Keratinocyte (primary cell): ENCODE results near the gene LAPTM5. TPM values are rescaled to one million over a fixed set of nuclear protein-coding genes. Genes with fewer than 3 reads are reported as not detected.

Experiments used
- DNase-seq: peaks from one replicate; pipeline ENCODE4 v3.0.0-alpha.2; 2011; ENCODE audit warnings: low read depth, missing footprints, low spot score
- FAIRE-seq: peaks from 2 replicates; lab custom pipeline; 2011; peaks lifted over from hg19 to GRCh38; lab: Jason Lieb, UNC
- H2AFZ ChIP-seq: 2 replicates; pipeline ENCODE4 v1.6.0; 2012; ENCODE audit warnings: low read length, control low read depth, inconsistent platforms; ENCODE audit not compliant: control insufficient read depth
- H3K27ac ChIP-seq: 2 replicates; pipeline ENCODE4 v1.5.1; 2011; ENCODE audit warnings: low read length; ENCODE audit not compliant: control insufficient read depth, insufficient read depth
- H3K27me3 ChIP-seq: 3 replicates; pipeline ENCODE4 v1.6.0; 2011; ENCODE audit warnings: low read length; ENCODE audit not compliant: control insufficient read depth, insufficient read depth; ENCODE audit errors: extremely low read depth
- H3K36me3 ChIP-seq, 2 experiments: 2 replicates in 1 of 2; 3 replicates in 1 of 2; pipeline ENCODE4 v1.5.1; 2011; ENCODE audit warnings: low read length in 2 of 2, mild to moderate bottlenecking in 1 of 2; ENCODE audit not compliant: control insufficient read depth in 2 of 2, insufficient read depth in 2 of 2; ENCODE audit errors: extremely low read depth in 1 of 2
- H3K4me1 ChIP-seq: 3 replicates; pipeline ENCODE4 v1.5.1; 2011; ENCODE audit warnings: low read length; ENCODE audit not compliant: control insufficient read depth, insufficient read depth; ENCODE audit errors: extremely low read depth
- H3K4me2 ChIP-seq: 3 replicates; pipeline ENCODE4 v1.6.0; 2011; ENCODE audit warnings: low read depth, low read length; ENCODE audit not compliant: control insufficient read depth, insufficient read depth; ENCODE audit errors: extremely low read depth
- H3K4me3 ChIP-seq, 3 experiments: fragments of 200-600 bp in 1 of 3; sonication (generic) in 1 of 3; 2 replicates in 2 of 3; 3 replicates in 1 of 3; pipeline ENCODE4 v1.5.1; 2011 to 2016; ENCODE audit warnings: low read length in 3 of 3, mild to moderate bottlenecking in 3 of 3, control low read depth in 2 of 3, inconsistent platforms in 1 of 3, low read depth in 1 of 3, mixed read lengths in 1 of 3, mixed run types in 1 of 3, moderate library complexity in 1 of 3; ENCODE audit not compliant: control insufficient read depth in 2 of 3, insufficient read depth in 2 of 3; ENCODE audit errors: extremely low read depth in 1 of 3
- H3K79me2 ChIP-seq: 2 replicates; pipeline ENCODE4 v1.6.0; 2012; ENCODE audit warnings: low read length; ENCODE audit not compliant: control insufficient read depth, insufficient read depth
- H3K9ac ChIP-seq: 3 replicates; pipeline ENCODE4 v1.6.0; 2011; ENCODE audit warnings: low read length; ENCODE audit not compliant: control insufficient read depth, insufficient read depth; ENCODE audit errors: extremely low read depth
- H3K9me1 ChIP-seq: 3 replicates; pipeline ENCODE4 v1.6.0; 2011; ENCODE audit warnings: low read length; ENCODE audit not compliant: control insufficient read depth, insufficient read depth; ENCODE audit errors: extremely low read depth
- H3K9me3 ChIP-seq: 2 replicates; pipeline ENCODE4 v1.5.1; 2012; ENCODE audit warnings: low read depth, low read length; ENCODE audit not compliant: control insufficient read depth
- H4K20me1 ChIP-seq: 3 replicates; pipeline ENCODE4 v1.6.0; 2011; ENCODE audit warnings: low read length; ENCODE audit not compliant: control insufficient read depth, insufficient read depth; ENCODE audit errors: extremely low read depth
- EZH2 ChIP-seq: IDR thresholded peaks from one replicate; pipeline ENCODE4 v1.6.1; 2012; ENCODE audit warnings: inconsistent platforms, mild to moderate bottlenecking, low read length, moderate library complexity
- dilution Hi-C: fragments of 300-500 bp; cut with MboI; formaldehyde crosslinking; loops from one replicate; pipeline ENCODE4 v1.7.0; 2020; ENCODE audit warnings: low sequenced_read_pairs; ENCODE audit not compliant: extremely low pct_ligation_motif_present
- polyA plus RNA-seq, 5 experiments: library from polyadenylated mRNA; depleted of rRNA in 3 of 5; stranded (reverse) in 3 of 5; stranded (forward) in 1 of 5; unstranded in 1 of 5; fragments of >200 nt; gene quantifications; 1 replicate in 1 of 5; 2 replicates in 3 of 5; 3 replicates in 1 of 5; pipeline versions ENCODE4 v1.2.1 to v1.2.3, GENCODE V29; 2011 to 2012; ENCODE audit warnings: missing spikeins in 2 of 5, low read depth in 1 of 5, low replicate concordance in 1 of 5
- TF ChIP-seq, protein P1 (sequence below), 3 experiments: IDR thresholded peaks in 1 of 3; conservative IDR thresholded peaks in 1 of 3; optimal IDR thresholded peaks in 1 of 3; 2 replicates in 2 of 3; 3 replicates in 1 of 3; pipeline versions ENCODE3 to v1.5.1; 2011; ENCODE audit warnings: low read length in 3 of 3, mild to moderate bottlenecking in 3 of 3, moderate library complexity in 2 of 3, control low read depth in 1 of 3, inconsistent platforms in 1 of 3; ENCODE audit not compliant: insufficient read depth in 2 of 3; ENCODE audit errors: extremely low read depth in 1 of 3

The LAPTM5 gene
- polyA plus RNA-seq, 1 donor (not counting 4 experiments of a cell fraction or from before 2014, with no cell fraction given) = 0.18 TPM

DNA sequence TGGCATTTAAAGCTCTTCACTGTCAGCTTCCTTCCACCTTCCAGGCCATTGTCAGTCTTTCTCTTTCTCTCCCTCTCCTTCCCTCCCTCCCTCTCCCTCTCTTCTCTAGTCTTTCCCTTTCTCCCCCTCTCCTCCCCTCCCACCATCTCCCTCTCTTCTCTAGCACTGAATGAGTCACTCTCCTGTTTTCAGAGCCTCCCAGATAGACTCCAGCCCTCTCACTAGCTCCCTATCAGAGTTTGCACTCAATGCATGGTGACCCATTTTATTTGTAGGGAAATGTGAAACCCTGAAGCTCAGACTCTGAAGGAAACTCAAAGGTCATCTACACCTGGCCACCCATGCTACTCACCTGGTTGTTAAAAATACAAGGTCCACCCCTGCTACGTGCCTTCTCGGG lies 29.8 kb downstream of the LAPTM5 start:
- peaks cover 0 to 2% of the 10 kb centered on the region in 2 experiments for H3K36me3 ChIP-seq

DNA sequence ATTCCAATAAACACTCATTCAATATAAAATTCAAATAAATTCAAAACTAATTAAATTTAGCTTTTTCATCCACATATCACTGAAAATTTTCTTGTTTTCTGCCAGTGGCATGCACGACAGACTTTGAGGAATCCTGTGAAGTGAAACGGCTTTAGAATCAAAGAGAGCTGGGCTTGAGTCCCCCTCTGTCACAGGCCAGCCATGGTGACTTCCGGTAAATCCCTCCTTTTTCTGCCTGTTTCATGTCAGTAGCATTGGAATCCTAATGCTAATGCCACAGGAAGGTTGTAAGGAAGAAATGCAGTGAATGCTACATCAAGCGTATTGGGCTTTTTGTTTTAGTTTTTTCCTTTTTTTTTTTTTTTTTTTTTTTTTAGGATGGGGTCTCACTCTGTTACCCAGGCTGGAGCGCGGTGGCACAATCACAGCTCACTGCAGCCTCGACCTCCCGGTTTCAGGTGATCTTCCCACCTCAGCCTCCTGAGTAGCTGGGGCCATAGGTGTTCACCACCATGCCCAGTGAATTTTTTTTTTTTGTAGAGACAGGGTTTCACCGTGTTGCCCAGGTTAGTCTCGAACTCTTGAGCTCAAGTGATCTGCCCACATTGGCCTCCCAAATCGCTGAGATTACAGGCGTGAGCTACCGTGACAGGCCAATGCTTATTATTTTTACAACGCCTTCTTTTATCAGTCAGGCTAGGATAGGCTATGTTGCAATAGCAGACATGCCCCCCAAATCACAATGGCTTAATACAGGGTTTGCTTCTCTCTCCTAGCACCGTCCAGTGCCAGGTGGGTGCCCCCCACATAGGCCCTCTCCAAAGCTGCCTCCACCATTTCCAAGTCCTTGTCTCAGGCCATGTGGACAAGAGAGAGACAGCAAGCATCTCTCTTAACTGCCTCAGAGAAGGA lies 30.5 kb downstream of the LAPTM5 start:
- TF ChIP-seq, protein P1, sequence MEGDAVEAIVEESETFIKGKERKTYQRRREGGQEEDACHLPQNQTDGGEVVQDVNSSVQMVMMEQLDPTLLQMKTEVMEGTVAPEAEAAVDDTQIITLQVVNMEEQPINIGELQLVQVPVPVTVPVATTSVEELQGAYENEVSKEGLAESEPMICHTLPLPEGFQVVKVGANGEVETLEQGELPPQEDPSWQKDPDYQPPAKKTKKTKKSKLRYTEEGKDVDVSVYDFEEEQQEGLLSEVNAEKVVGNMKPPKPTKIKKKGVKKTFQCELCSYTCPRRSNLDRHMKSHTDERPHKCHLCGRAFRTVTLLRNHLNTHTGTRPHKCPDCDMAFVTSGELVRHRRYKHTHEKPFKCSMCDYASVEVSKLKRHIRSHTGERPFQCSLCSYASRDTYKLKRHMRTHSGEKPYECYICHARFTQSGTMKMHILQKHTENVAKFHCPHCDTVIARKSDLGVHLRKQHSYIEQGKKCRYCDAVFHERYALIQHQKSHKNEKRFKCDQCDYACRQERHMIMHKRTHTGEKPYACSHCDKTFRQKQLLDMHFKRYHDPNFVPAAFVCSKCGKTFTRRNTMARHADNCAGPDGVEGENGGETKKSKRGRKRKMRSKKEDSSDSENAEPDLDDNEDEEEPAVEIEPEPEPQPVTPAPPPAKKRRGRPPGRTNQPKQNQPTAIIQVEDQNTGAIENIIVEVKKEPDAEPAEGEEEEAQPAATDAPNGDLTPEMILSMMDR (optimal IDR thresholded peaks at IDR 0.05 in 1 of 3, IDR thresholded peaks at IDR 0.05 in 1 of 3, conservative IDR thresholded peaks at IDR 0.05 in 1 of 3; ENCODE audit: extremely low read depth in 1 of 3, insufficient read depth in 2 of 3, low read length in 3 of 3) = no peak
- TF ChIP-seq EZH2 = no peak
- H3K9me3 ChIP-seq = no peaks in the 10 kb centered on the region
- FAIRE-seq (no peak), DNase-seq (no peak)
- no peaks in the 10 kb centered on the region for H4K20me1 ChIP-seq
- no peaks in the 10 kb centered on the region for H3K79me2 ChIP-seq
- H3K27ac ChIP-seq = no peak overlapping the region
- H2AFZ ChIP-seq = no peak overlapping the region
- H3K9ac ChIP-seq = no peak overlapping the region
- peaks cover 0 to 2% of the 10 kb centered on the region in 2 experiments for H3K36me3 ChIP-seq
- no peaks in the 10 kb centered on the region for H3K9me1 ChIP-seq
- H3K4me1 ChIP-seq = no peaks in the 10 kb centered on the region
- no peak overlapping the region for H3K4me2 ChIP-seq
- dilution Hi-C loops = no loop called here
- no peak overlapping the region for H3K4me3 ChIP-seq
- no peaks in the 10 kb centered on the region for H3K27me3 ChIP-seq

More for the DNA sequence above, 29.8 kb downstream of the LAPTM5 start:
- Histone ChIP-seq H3K27me3 (no peaks in the 10 kb centered on the region), H3K4me3 (no peak overlapping the region), H3K27ac (no peak overlapping the region), H2AFZ (no peak overlapping the region), H3K4me1 (no peaks in the 10 kb centered on the region), H3K9ac (no peak overlapping the region), H3K9me1 (no peaks in the 10 kb centered on the region), H4K20me1 (no peaks in the 10 kb centered on the region), H3K9me3 (no peaks in the 10 kb centered on the region), H3K79me2 (no peaks in the 10 kb centered on the region), H3K4me2 (no peak overlapping the region)
- TF ChIP-seq, protein P1 (optimal IDR thresholded peaks at IDR 0.05 in 1 of 3, IDR thresholded peaks at IDR 0.05 in 1 of 3, conservative IDR thresholded peaks at IDR 0.05 in 1 of 3; ENCODE audit: extremely low read depth in 1 of 3, insufficient read depth in 2 of 3, low read length in 3 of 3) = no peak
- TF ChIP-seq EZH2 = no peak
- dilution Hi-C loops = no loop called here
- DNase-seq = no peak
- no peak for FAIRE-seq
